Neural cell (in vitro differentiated cells): ENCODE measurements around the gene OPRD1. TPM values are rescaled to one million over a fixed set of nuclear protein-coding genes. Genes with fewer than 3 reads are reported as not detected.
A peak's percentile ranks its signal among the peaks of the same experiment; 100 is the strongest.

Experiments
- H2AFZ ChIP-seq: fragments of 200-600, 300-800 bp; sonication (generic), shearing (Covaris generic); 2 replicates; pipeline ENCODE4 v1.6.0; 2014; ENCODE audit warnings: low read depth, mild to moderate bottlenecking, antibody characterized with exemption, low read length, moderate library complexity
- H3F3A ChIP-seq: fragments of 200-600 bp; shearing (Covaris generic); 2 replicates; pipeline ENCODE4 v1.6.1; 2016; ENCODE audit warnings: mild to moderate bottlenecking, moderate library complexity, mixed read lengths, antibody characterized with exemption, low read length; ENCODE audit not compliant: insufficient read depth, poor library complexity, severe bottlenecking
- H3K27ac ChIP-seq: fragments of 200-600, 300-800 bp; sonication (generic), shearing (Covaris generic); 2 replicates; pipeline ENCODE4 v1.5.1; 2014; ENCODE audit warnings: mild to moderate bottlenecking, low read length, moderate library complexity
- H3K27me3 ChIP-seq: fragments of 300-800, 200-600 bp; sonication (generic), shearing (Covaris generic); 2 replicates; pipeline ENCODE4 v1.6.0; 2014; ENCODE audit warnings: mild to moderate bottlenecking, low read depth, low read length, moderate library complexity; ENCODE audit not compliant: insufficient read depth
- H3K36me3 ChIP-seq: fragments of 300-800, 200-600 bp; sonication (generic), shearing (Covaris generic); 2 replicates; pipeline ENCODE4 v1.5.1; 2014; ENCODE audit warnings: mild to moderate bottlenecking, antibody characterized with exemption, low read length, moderate library complexity; ENCODE audit not compliant: insufficient read depth
- H3K4me2 ChIP-seq: fragments of 300-800, 200-600 bp; sonication (generic), shearing (Covaris generic); 2 replicates; pipeline ENCODE4 v1.6.0; 2014; ENCODE audit warnings: mild to moderate bottlenecking, low read length
- H3K4me3 ChIP-seq: fragments of 300-800, 200-600 bp; sonication (generic), shearing (Covaris generic); 2 replicates; pipeline ENCODE4 v1.5.1; 2014; ENCODE audit warnings: mild to moderate bottlenecking, low read length, moderate library complexity
- H3K79me2 ChIP-seq: fragments of 200-600 bp; shearing (Covaris generic); replicated peaks from 2 replicates; pipeline ENCODE4 v1.6.0; 2014; ENCODE audit warnings: mild to moderate bottlenecking, low read length, moderate library complexity; ENCODE audit not compliant: insufficient read depth
- H3K9ac ChIP-seq: fragments of 300-800, 200-600 bp; sonication (generic), shearing (Covaris generic); 2 replicates; pipeline ENCODE4 v1.6.1; 2016; ENCODE audit warnings: mild to moderate bottlenecking, low read length, mixed read lengths
- H3K9me2 ChIP-seq: fragments of 200-600 bp; shearing (Covaris generic); 2 replicates; pipeline ENCODE4 v1.6.1; 2016; ENCODE audit warnings: mild to moderate bottlenecking, low read length, mixed read lengths; ENCODE audit not compliant: insufficient read depth
- H3K9me3 ChIP-seq: fragments of 200-600, 300-800 bp; sonication (generic), shearing (Covaris generic); 2 replicates; pipeline ENCODE4 v1.6.1; 2016; ENCODE audit warnings: mild to moderate bottlenecking, mixed run types, low read length, moderate library complexity, mixed read lengths
- H4K20me1 ChIP-seq: fragments of 200-600 bp; shearing (Covaris generic); 2 replicates; pipeline ENCODE4 v1.6.1; 2016; ENCODE audit warnings: mild to moderate bottlenecking, mixed run types; ENCODE audit not compliant: insufficient read depth
- CTCF ChIP-seq: fragments of 450-650 bp; IDR thresholded peaks from 2 replicates; pipeline ENCODE4 v1.5.1; 2014; ENCODE audit warnings: antibody characterized with exemption, mild to moderate bottlenecking, moderate library complexity; ENCODE audit not compliant: poor library complexity, severe bottlenecking
- EP300 ChIP-seq: fragments of 450-650 bp; conservative IDR thresholded peaks from 2 replicates; pipeline ENCODE4 v1.6.1; 2014; ENCODE audit warnings: antibody characterized with exemption, mild to moderate bottlenecking, moderate library complexity; ENCODE audit not compliant: poor library complexity, severe bottlenecking
- EZH2 ChIP-seq: fragments of 200-600, 300-800 bp; shearing (Covaris generic), sonication (generic); IDR thresholded peaks from 2 replicates; pipeline ENCODE4 v1.6.1; 2014; ENCODE audit warnings: antibody characterized with exemption, low read length, borderline replicate concordance, mild to moderate bottlenecking; ENCODE audit not compliant: insufficient read depth, poor library complexity, severe bottlenecking
- MXI1 ChIP-seq: fragments of 450-650 bp; conservative IDR thresholded peaks from 2 replicates; pipeline ENCODE4 v1.6.1; 2014; ENCODE audit warnings: antibody characterized with exemption, mild to moderate bottlenecking; ENCODE audit not compliant: poor library complexity, severe bottlenecking
- POLR2AphosphoS5 ChIP-seq: IDR thresholded peaks from 2 replicates; pipeline ENCODE4 v1.6.1; 2012
- RAD21 ChIP-seq: fragments of 450-650 bp; conservative IDR thresholded peaks from 2 replicates; pipeline ENCODE4 v1.6.1; 2014; ENCODE audit warnings: antibody characterized with exemption, mild to moderate bottlenecking, moderate library complexity
- SMC3 ChIP-seq: fragments of 450-650 bp; conservative IDR thresholded peaks from 2 replicates; pipeline ENCODE4 v1.6.1; 2014; ENCODE audit warnings: antibody characterized with exemption, mild to moderate bottlenecking, moderate library complexity; ENCODE audit not compliant: poor library complexity
- TAF1 ChIP-seq: IDR thresholded peaks from 2 replicates; pipeline ENCODE4 v1.6.1; 2012; ENCODE audit warnings: low read depth
- polyA plus RNA-seq: library from polyadenylated mRNA; depleted of rRNA; stranded (reverse); fragments of >200 nt; gene quantifications from 2 replicates; pipeline ENCODE4 v1.2.3, GENCODE V29; 2014
- TF ChIP-seq, protein P1 (sequence below): IDR thresholded peaks from 2 replicates; pipeline ENCODE4 v1.6.1; 2012; ENCODE audit warnings: borderline replicate concordance

OPRD1 gene
- polyA plus RNA-seq, 1 donor from 2014 or later = 0.09 TPM

DNA sequence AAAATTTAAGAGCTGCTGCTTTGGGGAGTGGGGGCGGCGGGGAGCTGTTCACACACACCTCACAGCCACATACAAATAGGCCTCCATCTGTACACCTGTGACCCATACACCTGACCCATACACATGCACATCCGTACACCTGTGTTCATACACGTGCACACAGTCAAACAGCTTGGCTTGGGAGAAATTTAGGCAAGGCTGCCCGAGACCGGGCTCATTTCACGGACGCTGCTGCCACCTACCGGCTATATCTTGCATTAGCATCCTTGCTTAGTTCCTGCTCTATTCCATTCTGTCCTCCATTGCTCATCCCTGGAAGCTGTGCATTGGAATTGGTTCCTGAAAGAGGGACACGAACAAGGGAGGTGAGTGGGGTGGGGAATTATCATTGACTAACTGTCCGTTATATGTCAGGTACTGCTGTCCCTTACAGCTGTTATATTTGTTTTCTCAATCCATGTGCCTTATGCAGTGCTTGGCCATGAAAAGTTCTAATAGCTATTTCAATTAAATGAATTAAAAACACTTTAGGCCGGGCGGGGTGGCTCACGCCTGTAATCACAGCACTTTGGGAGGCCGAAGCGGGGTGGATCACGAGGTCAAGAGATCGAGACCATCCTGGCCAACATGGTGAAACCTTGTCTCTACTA lies 65.3 kb downstream of the OPRD1 start:
- Histone ChIP-seq H3K27me3 (no peaks in the 10 kb centered on the region), H3K27ac (no peak overlapping the region), H3K4me3 (no peak overlapping the region), H3K9me3 (no peaks in the 10 kb centered on the region), H3K9ac (no peak overlapping the region), H3K9me2 (no peaks in the 10 kb centered on the region), H3K4me2 (no peak overlapping the region), H3F3A (no peaks in the 10 kb centered on the region), H2AFZ (no peak overlapping the region), H3K36me3 (no peaks in the 10 kb centered on the region), H3K79me2 (no peaks in the 10 kb centered on the region), H4K20me1 (no peaks in the 10 kb centered on the region)
- TF ChIP-seq TAF1 (no peak), CTCF (peak; percentile 99), MXI1 (peak; percentile 71), RAD21 (peak; percentile 99), SMC3 (peak; percentile 98)

DNA sequence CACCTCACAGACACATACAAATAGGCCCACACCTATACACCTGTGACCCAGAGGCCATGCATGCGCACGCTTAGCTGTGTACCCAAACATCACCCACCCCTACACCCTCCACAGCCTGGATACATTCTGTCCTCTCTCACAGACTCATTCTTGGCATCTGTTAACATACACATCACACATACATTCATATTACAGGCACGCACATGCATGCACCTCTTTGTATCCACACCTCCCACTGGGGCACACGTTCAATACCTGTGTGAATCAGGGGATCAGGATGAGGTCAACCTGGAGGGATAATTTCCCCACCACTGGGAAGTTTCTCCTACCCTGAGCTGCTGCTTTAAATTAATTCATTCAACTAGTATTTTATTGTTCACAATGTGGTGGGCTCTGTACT lies 66.8 kb downstream of the OPRD1 start:
- H3F3A ChIP-seq = no peaks in the 10 kb centered on the region
- no peak overlapping the region for H3K9ac ChIP-seq
- H3K4me3 ChIP-seq = no peak overlapping the region
- no peaks in the 10 kb centered on the region for H3K9me3 ChIP-seq
- no peak overlapping the region for H3K4me2 ChIP-seq
- TF ChIP-seq EZH2 (no peak), CTCF (no peak), MXI1 (no peak), POLR2AphosphoS5 (no peak), EP300 (no peak), SMC3 (no peak), RAD21 (no peak), TAF1 (no peak)
- TF ChIP-seq, protein P1, sequence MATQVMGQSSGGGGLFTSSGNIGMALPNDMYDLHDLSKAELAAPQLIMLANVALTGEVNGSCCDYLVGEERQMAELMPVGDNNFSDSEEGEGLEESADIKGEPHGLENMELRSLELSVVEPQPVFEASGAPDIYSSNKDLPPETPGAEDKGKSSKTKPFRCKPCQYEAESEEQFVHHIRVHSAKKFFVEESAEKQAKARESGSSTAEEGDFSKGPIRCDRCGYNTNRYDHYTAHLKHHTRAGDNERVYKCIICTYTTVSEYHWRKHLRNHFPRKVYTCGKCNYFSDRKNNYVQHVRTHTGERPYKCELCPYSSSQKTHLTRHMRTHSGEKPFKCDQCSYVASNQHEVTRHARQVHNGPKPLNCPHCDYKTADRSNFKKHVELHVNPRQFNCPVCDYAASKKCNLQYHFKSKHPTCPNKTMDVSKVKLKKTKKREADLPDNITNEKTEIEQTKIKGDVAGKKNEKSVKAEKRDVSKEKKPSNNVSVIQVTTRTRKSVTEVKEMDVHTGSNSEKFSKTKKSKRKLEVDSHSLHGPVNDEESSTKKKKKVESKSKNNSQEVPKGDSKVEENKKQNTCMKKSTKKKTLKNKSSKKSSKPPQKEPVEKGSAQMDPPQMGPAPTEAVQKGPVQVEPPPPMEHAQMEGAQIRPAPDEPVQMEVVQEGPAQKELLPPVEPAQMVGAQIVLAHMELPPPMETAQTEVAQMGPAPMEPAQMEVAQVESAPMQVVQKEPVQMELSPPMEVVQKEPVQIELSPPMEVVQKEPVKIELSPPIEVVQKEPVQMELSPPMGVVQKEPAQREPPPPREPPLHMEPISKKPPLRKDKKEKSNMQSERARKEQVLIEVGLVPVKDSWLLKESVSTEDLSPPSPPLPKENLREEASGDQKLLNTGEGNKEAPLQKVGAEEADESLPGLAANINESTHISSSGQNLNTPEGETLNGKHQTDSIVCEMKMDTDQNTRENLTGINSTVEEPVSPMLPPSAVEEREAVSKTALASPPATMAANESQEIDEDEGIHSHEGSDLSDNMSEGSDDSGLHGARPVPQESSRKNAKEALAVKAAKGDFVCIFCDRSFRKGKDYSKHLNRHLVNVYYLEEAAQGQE = no peak
- no peaks in the 10 kb centered on the region for H3K79me2 ChIP-seq
- H3K9me2 ChIP-seq = no peaks in the 10 kb centered on the region
- no peak overlapping the region for H2AFZ ChIP-seq
- no peaks in the 10 kb centered on the region for H4K20me1 ChIP-seq
- no peaks in the 10 kb centered on the region for H3K27me3 ChIP-seq
- no peaks in the 10 kb centered on the region for H3K36me3 ChIP-seq
- no peak overlapping the region for H3K27ac ChIP-seq
